B cell (primary cell): ENCODE results near the gene BRMS1. TPM values are rescaled to one million over a fixed set of nuclear protein-coding genes. Genes with fewer than 3 reads are reported as not detected.
A peak's percentile ranks its signal among the peaks of the same experiment; 100 is the strongest.

ENCODE experiments used
- ATAC-seq: fragments of 200-7000 bp; cut with Tn5 transposase; one replicate; pipeline ENCODE4 v1.10.0; 2021; ENCODE audit warnings: low read depth, mild to moderate bottlenecking, moderate number of reproducible peaks, moderate library complexity
- CTCF ChIA-PET: fragments of 350-600 bp; sonication (Branson Sonifier 250); formaldehyde crosslinking; loops from one replicate; lab custom pipeline; 2021; ENCODE audit warnings: antibody characterized with exemption, inconsistent platforms; lab: Charles Lee
- POLR2A ChIA-PET: fragments of 350-600 bp; sonication (Branson Sonifier 250); formaldehyde crosslinking; loops from one replicate; lab custom pipeline; 2021; ENCODE audit warnings: antibody characterized with exemption; lab: Charles Lee
- DNase-seq: peaks from one replicate; pipeline ENCODE4 v3.0.0; 2013
- H2AFZ ChIP-seq: 2 replicates; pipeline ENCODE4 v1.6.1; 2012; ENCODE audit warnings: mild to moderate bottlenecking, low read depth, low read length; ENCODE audit not compliant: insufficient read depth, poor library complexity, severe bottlenecking
- H3K27ac ChIP-seq, 2 donors: 1 replicate in 1 of 2; 2 replicates in 1 of 2; pipeline ENCODE4 v1.5.1; 2012 to 2013; ENCODE audit warnings: low read length in 2 of 2, mild to moderate bottlenecking in 2 of 2, moderate library complexity in 1 of 2
- H3K27me3 ChIP-seq, 4 experiments: fragments of 200-600 bp in 1 of 4; sonication (generic) in 1 of 4; replicated peaks in 1 of 4; 1 replicate in 2 of 4; 2 replicates in 2 of 4; pipeline versions ENCODE4 v1.6.1 to v1.7.0; 2013 to 2016; ENCODE audit warnings: low read length in 3 of 4, mild to moderate bottlenecking in 2 of 4, mixed read lengths in 1 of 4, moderate library complexity in 1 of 4; ENCODE audit not compliant: insufficient read depth in 4 of 4, control insufficient read depth in 3 of 4; ENCODE audit errors: control extremely low read depth in 1 of 4
- H3K36me3 ChIP-seq, 2 experiments: replicated peaks in 1 of 2; 1 replicate in 1 of 2; 2 replicates in 1 of 2; pipeline versions ENCODE4 v1.6.1 to v1.7.1; 2013; ENCODE audit warnings: low read length in 1 of 2; ENCODE audit not compliant: insufficient read depth in 2 of 2, control insufficient read depth in 1 of 2; ENCODE audit errors: control extremely low read depth in 1 of 2, extremely low read depth in 1 of 2
- H3K4me1 ChIP-seq, 2 donors: fragments of 200-600 bp in 1 of 2; sonication (generic) in 1 of 2; 1 replicate in 1 of 2; 2 replicates in 1 of 2; pipeline versions ENCODE4 v1.5.1 to v1.6.1; 2013 to 2017; ENCODE audit warnings: low read length in 2 of 2; ENCODE audit not compliant: control insufficient read depth in 2 of 2, insufficient read depth in 2 of 2
- H3K4me2 ChIP-seq: replicated peaks from 2 replicates; pipeline ENCODE3; 2012; ENCODE audit warnings: mild to moderate bottlenecking, low read depth, low read length; ENCODE audit not compliant: poor library complexity, severe bottlenecking
- H3K4me3 ChIP-seq, 5 experiments: fragments of 200-600 bp in 1 of 5; sonication (generic) in 1 of 5; 1 replicate in 3 of 5; 2 replicates in 2 of 5; pipeline versions ENCODE4 v1.5.1 to v1.7.0; 2011 to 2016; ENCODE audit warnings: low read length in 4 of 5, mild to moderate bottlenecking in 4 of 5, low read depth in 2 of 5, control low read depth in 1 of 5, moderate library complexity in 1 of 5; ENCODE audit not compliant: insufficient read depth in 1 of 5; ENCODE audit errors: control extremely low read depth in 1 of 5, extremely low read depth in 1 of 5
- H3K79me2 ChIP-seq: fragments of 200-600 bp; sonication (generic); one replicate; pipeline ENCODE4 v1.6.0; 2016; ENCODE audit warnings: low read length; ENCODE audit not compliant: control insufficient read depth, insufficient read depth
- H3K9ac ChIP-seq: fragments of 200-600 bp; sonication (generic); 2 replicates; pipeline ENCODE4 v1.6.1; 2017; ENCODE audit warnings: mild to moderate bottlenecking, low read length, moderate library complexity
- H3K9me3 ChIP-seq, 3 donors: one replicate each; pipeline versions ENCODE4 v1.6.1 to v1.7.1; 2013; ENCODE audit warnings: low read length in 2 of 3; ENCODE audit not compliant: control insufficient read depth in 2 of 3, insufficient read depth in 1 of 3; ENCODE audit errors: control extremely low read depth in 1 of 3
- H4K20me1 ChIP-seq: 2 replicates; pipeline ENCODE4 v1.6.0; 2012; ENCODE audit warnings: mild to moderate bottlenecking, low read length; ENCODE audit not compliant: insufficient read depth, control insufficient read depth, poor library complexity, severe bottlenecking
- H3K27ac Mint-ChIP-seq: one replicate; pipeline ENCODE4 v1.8.0; 2021; ENCODE audit warnings: mixed read lengths
- H3K27me3 Mint-ChIP-seq: one replicate; pipeline ENCODE4 v1.8.0; 2021; ENCODE audit warnings: mixed read lengths
- H3K4me1 Mint-ChIP-seq: one replicate; pipeline ENCODE4 v1.8.0; 2021; ENCODE audit warnings: mixed read lengths
- H3K4me3 Mint-ChIP-seq: one replicate; pipeline ENCODE4 v1.8.0; 2021; ENCODE audit warnings: mixed read lengths
- H3K9me3 Mint-ChIP-seq: one replicate; pipeline ENCODE4 v1.8.0; 2022; ENCODE audit warnings: mixed read lengths; ENCODE audit not compliant: insufficient read depth
- EZH2 ChIP-seq: IDR thresholded peaks from 2 replicates; pipeline ENCODE4 v1.6.1; 2012; ENCODE audit warnings: borderline replicate concordance, low read depth, mild to moderate bottlenecking, moderate library complexity, low read length; ENCODE audit not compliant: insufficient read depth, poor library complexity, severe bottlenecking
- WGBS: methylation state at CpG from one replicate; pipeline ENCODE4 v1.1.5; 2013; ENCODE audit warnings: missing lambda C conversion rate; ENCODE audit not compliant: insufficient coverage; 5-methylcytosine and 5-hydroxymethylcytosine counted together
- intact Hi-C: fragments of 100-400 bp; cut with micrococcal nuclease; formaldehyde crosslinking; loops from one replicate; pipeline ENCODE4 v1.10.0; 2022
- polyA plus RNA-seq: library from polyadenylated mRNA; depleted of rRNA; stranded (reverse); fragments of >200 nt; gene quantifications from 2 replicates; pipeline ENCODE4 v1.2.3, GENCODE V29; 2012
- total RNA-seq, 2 donors: library from RNA; stranded (reverse); fragments of 120-200 nt in 1 of 2; gene quantifications; 1 replicate in 1 of 2; 2 replicates in 1 of 2; pipeline versions ENCODE4 v1.2.3 to v1.2.4, GENCODE V29; 2013 to 2022
- TF ChIP-seq, protein P1 (sequence below): fragments of 200-600 bp; IDR thresholded peaks from one replicate; pipeline ENCODE4 v1.8.0; 2022; ENCODE audit warnings: antibody characterized with exemption, mild to moderate bottlenecking

Gene BRMS1
- total and polyA plus RNA-seq, 2 donors (not counting 1 experiment from before 2014, with no cell fraction given) = 51.2 to 58.3 TPM

DNA sequence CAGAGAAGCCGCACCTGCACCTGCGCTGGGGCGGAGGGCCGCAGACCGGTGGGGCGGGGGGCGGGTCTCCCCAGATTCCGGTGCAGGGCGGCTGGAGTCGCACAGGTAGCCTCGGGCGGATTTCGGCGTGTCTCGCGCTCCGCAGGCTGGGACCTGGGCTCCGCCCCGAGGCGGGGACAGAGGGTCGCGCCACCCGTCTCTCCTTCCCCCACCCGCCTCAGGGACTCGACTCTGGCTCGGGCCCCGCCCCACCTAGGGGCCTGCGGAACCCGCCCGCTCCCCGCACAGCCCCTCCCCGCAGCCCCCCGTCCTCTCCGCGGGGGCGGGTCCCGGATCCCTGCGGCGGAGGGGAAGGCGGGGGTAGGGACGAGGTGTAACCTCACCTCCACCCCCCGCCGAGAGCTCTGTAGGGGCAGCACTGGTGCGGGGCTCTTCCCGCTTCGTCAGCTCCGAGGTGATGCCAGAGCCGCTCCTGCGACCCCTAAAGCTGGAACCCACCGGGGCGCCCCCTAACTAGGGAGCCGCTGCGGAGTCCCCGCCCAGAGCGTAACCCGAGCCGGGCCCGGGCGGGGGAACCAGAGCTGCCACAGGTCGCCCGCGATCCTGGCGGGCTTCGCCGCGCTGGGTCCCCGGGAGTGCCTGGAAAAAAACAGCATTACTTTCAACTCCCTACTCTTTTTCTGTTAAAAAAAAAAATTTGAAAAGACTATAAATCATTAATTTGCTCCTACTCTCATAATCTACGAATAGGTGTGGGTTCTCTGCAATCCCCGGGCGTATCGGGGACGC, 26.9 kb upstream of the BRMS1 start, which contains the start of gene SLC29A2:
TSS of gene SLC29A2 (minus strand) at position 134 of the 789 bp plus-strand sequence. CDS start 169 bp downstream, outside the sequence.
- H3K4me1 Mint-ChIP-seq = peaks cover 10% of the 10 kb centered on the region
- Histone ChIP-seq H3K4me3 (peak within 1 kb of the TSS; percentile 70 to 84 (median 77)), H2AFZ (peak within 1 kb of the TSS; percentile 92), H3K9ac (peak within 1 kb of the TSS; percentile 81), H3K4me1 (peaks cover 9 to 15% of the 10 kb centered on the region in 2 donors), H3K27me3 (peaks cover 0 to 3% (median 0%) of the 10 kb centered on the region in 4 experiments), H3K9me3 (peaks cover 0 to 10% (median 0%) of the 10 kb centered on the region in 3 donors), H3K79me2 (no peaks in the 10 kb centered on the region), H4K20me1 (no peaks in the 10 kb centered on the region), H3K4me2 (peak within 1 kb of the TSS; percentile 98), H3K27ac (peak within 1 kb of the TSS; percentile 76 to 79), H3K36me3 (no peaks in the 10 kb centered on the region)
- intact Hi-C loops = loop anchor here (1.0 to 5.0 kb wide), 4 partner anchors 15 to 85 kb away; partner anchors contain the start of genes BRMS1 and YIF1A
- H3K4me3 Mint-ChIP-seq = peak within 1 kb of the TSS; percentile 87
- ATAC-seq (peak; percentile 81), DNase-seq (peak; percentile 78)
- H3K27ac Mint-ChIP-seq = peak within 1 kb of the TSS; percentile 88
- ChIA-PET POLR2A (interaction anchor here (0.5 to 1.5 kb wide), 6 partner anchors 13 to 1215 kb away, joined by 3 to 6 read pairs (median 4); partner anchors contain the start of genes CD248 and RBM4B), CTCF (interaction anchor here (0.5 to 4.2 kb wide), 10 partner anchors 8 to 307 kb away, joined by 3 to 29 read pairs (median 4); partner anchors contain the start of gene MRPL11)
- H3K9me3 Mint-ChIP-seq = no peaks in the 10 kb centered on the region
- TF ChIP-seq EZH2 = no peak
- TF ChIP-seq, protein P1, sequence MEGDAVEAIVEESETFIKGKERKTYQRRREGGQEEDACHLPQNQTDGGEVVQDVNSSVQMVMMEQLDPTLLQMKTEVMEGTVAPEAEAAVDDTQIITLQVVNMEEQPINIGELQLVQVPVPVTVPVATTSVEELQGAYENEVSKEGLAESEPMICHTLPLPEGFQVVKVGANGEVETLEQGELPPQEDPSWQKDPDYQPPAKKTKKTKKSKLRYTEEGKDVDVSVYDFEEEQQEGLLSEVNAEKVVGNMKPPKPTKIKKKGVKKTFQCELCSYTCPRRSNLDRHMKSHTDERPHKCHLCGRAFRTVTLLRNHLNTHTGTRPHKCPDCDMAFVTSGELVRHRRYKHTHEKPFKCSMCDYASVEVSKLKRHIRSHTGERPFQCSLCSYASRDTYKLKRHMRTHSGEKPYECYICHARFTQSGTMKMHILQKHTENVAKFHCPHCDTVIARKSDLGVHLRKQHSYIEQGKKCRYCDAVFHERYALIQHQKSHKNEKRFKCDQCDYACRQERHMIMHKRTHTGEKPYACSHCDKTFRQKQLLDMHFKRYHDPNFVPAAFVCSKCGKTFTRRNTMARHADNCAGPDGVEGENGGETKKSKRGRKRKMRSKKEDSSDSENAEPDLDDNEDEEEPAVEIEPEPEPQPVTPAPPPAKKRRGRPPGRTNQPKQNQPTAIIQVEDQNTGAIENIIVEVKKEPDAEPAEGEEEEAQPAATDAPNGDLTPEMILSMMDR = no peak
- peaks cover 3% of the 10 kb centered on the region for H3K27me3 Mint-ChIP-seq
- WGBS = 1% methylated on average over 60 of the region's 72 CpGs
